GM19043 (cell line): ENCODE measurements around the gene SULF2.

Experiments used
- ATAC-seq: cut with Tn5 transposase; IDR thresholded peaks from one replicate; pipeline ENCODE4 v1.9.1; 2021; ENCODE audit warnings: low read depth; ENCODE audit not compliant: unreplicated experiment

Gene SULF2

GRCh38 chr20:47741669-47742608, 43.3 kb downstream of the SULF2 start:
- no peak for ATAC-seq

GRCh38 chr20:47740862-47741184, 44.5 kb downstream of the SULF2 start:
- no peak for ATAC-seq

- ATAC-seq: no peak
These were observed 45.0 kb downstream of the SULF2 start for GRCh38 chr20:47740121-47740861.

- no peak for ATAC-seq
These were observed 47.4 kb downstream of the SULF2 start for GRCh38 chr20:47737923-47738322.

- no peak for ATAC-seq
These were observed 48.6 kb downstream of the SULF2 start for GRCh38 chr20:47736570-47737152.

GRCh38 chr20:47735412-47736400, 49.6 kb downstream of the SULF2 start:
- no peak for ATAC-seq

GRCh38 chr20:47734870-47735269, 50.4 kb downstream of the SULF2 start:
- no peak for ATAC-seq

GRCh38 chr20:47733892-47734291, 51.4 kb downstream of the SULF2 start:
- ATAC-seq: no peak

GRCh38 chr20:47730744-47731143, 54.5 kb downstream of the SULF2 start:
- ATAC-seq: no peak

GRCh38 chr20:47729472-47729871, 55.8 kb downstream of the SULF2 start:
- no peak for ATAC-seq

- ATAC-seq: peak; percentile 14
These were observed 57.3 kb downstream of the SULF2 start for GRCh38 chr20:47727909-47728361.

GRCh38 chr20:47727170-47727880, 58.0 kb downstream of the SULF2 start:
- peak; percentile 72 for ATAC-seq

- no peak for ATAC-seq
These were observed 58.6 kb downstream of the SULF2 start for GRCh38 chr20:47726632-47727031.

- ATAC-seq: no peak
These were observed 59.9 kb downstream of the SULF2 start for GRCh38 chr20:47725248-47725973.

GRCh38 chr20:47724910-47725247, 60.4 kb downstream of the SULF2 start:
- no peak for ATAC-seq

GRCh38 chr20:47724396-47724795, 60.9 kb downstream of the SULF2 start:
- no peak for ATAC-seq

GRCh38 chr20:47723322-47723721, 62.0 kb downstream of the SULF2 start:
- ATAC-seq: no peak

GRCh38 chr20:47720636-47721427, 64.4 kb downstream of the SULF2 start:
- ATAC-seq: no peak
